Measurements from ENCODE around the gene CLBA1. TPM values are rescaled to one million over a fixed set of nuclear protein-coding genes. Genes with fewer than 3 reads are reported as not detected.
"Not testable (repeated sequence)": the region's sequence is repeated elsewhere in the genome, so short reads cannot be mapped to it uniquely, and the experiment has no call there.

CLBA1 gene
- total RNA-seq, 1 experiment from 2014 or later, result 14.8 TPM

DNA sequence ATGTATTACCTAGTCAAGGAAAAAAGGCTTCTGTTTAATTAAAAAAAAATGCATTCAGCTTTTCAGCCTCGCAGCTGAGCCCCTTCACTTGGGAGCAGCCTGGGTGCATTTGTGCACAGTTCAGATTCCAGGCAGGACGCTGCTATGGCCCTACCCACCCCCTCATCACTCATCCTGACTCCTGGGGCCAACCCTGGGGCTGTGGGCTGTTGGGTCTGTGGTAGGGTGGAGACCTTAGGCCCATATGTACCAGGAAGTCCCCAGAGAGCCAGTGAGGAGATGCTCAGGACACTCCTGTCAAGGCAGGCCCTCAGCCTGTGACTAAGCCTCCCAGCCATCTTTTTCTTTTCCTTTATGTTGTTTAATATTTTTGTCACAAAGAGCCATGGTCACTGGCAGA is 44.6 kb downstream of the CLBA1 start (continued):
- TF ChIP-seq, protein P1, sequence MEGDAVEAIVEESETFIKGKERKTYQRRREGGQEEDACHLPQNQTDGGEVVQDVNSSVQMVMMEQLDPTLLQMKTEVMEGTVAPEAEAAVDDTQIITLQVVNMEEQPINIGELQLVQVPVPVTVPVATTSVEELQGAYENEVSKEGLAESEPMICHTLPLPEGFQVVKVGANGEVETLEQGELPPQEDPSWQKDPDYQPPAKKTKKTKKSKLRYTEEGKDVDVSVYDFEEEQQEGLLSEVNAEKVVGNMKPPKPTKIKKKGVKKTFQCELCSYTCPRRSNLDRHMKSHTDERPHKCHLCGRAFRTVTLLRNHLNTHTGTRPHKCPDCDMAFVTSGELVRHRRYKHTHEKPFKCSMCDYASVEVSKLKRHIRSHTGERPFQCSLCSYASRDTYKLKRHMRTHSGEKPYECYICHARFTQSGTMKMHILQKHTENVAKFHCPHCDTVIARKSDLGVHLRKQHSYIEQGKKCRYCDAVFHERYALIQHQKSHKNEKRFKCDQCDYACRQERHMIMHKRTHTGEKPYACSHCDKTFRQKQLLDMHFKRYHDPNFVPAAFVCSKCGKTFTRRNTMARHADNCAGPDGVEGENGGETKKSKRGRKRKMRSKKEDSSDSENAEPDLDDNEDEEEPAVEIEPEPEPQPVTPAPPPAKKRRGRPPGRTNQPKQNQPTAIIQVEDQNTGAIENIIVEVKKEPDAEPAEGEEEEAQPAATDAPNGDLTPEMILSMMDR (IDR thresholded peaks at IDR 0.05 in 2 of 3, conservative IDR thresholded peaks at IDR 0.05 in 1 of 3; ENCODE audit: borderline replicate concordance in 1 of 3, insufficient read depth in 1 of 3, low read depth in 2 of 3, low read length in 2 of 3), result no peak

DNA sequence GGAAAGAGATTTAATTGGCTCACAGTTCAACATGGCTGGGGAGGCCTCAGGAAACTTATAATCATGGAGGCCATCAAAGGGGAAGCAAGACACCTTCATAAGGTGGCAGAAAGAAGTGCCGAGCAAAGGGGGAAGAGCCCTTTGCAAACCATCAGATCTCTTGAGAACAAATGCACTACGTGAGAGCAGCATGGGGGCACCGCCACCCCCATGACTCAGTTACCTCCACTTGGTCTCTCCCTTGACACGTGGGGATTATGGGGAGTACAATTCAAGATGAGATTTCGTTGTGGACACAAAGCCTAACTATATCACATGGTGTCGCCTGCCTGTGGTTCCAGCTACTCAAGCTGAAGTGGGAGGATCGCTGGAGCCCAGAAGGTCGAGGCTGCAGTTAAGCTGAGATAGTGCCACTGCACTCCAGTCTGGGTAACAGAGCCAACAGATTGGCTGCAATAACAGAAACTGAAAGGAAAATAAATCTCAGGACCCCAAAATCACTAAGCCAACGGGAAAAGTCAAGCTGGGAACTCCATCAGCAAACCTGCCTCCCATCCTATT is 45.3 kb downstream of the CLBA1 start:
- H3K4me2 ChIP-seq (ENCODE audit: low read length), result no peak overlapping the region
- H3K79me2 ChIP-seq (ENCODE audit: insufficient read depth, low read length), result no peaks in the 10 kb centered on the region
- DNase-seq (ENCODE audit: low read depth, low spot score), result no peak
- H3K9me2 ChIP-seq (ENCODE audit: insufficient read depth), result no peaks in the 10 kb centered on the region
- RAD21 ChIA-PET (ENCODE audit: low non-redundant PET in 1 of 2, low total read pairs in 2 of 2, uncharacterized antibody in 2 of 2, unreplicated experiment in 2 of 2), result no interaction called here
- H3K4me3 ChIP-seq (replicated peaks in 1 of 2; ENCODE audit: low read depth in 1 of 2, low read length in 2 of 2), result no peak overlapping the region
- POLR2A ChIA-PET, result interaction anchor here (0.6 kb wide), 1 partner anchor 953 kb away, joined by 3 read pairs; no protein-coding TSS in a partner anchor
- CTCF ChIA-PET, result interaction anchor here (2.2 kb wide), 1 partner anchor 15 kb away, joined by 6 read pairs; no protein-coding TSS in a partner anchor
- no peak overlapping the region for H2AFZ ChIP-seq (ENCODE audit: low read depth, low read length, poor library complexity, severe bottlenecking)
- TF ChIP-seq SIN3A (IDR thresholded peaks at IDR 0.05; ENCODE audit: low read depth), result no peak
- no peak for TF ChIP-seq FOSL1 (IDR thresholded peaks at IDR 0.05; ENCODE audit: low read depth)
- no peak for TF ChIP-seq POLR2A (IDR thresholded peaks at IDR 0.05; ENCODE audit: borderline replicate concordance, extremely low read depth, insufficient read depth, insufficient read length)
- TF ChIP-seq YY1 (IDR thresholded peaks at IDR 0.05; ENCODE audit: extremely low read depth, insufficient replicate concordance, low read depth, low read length), result no peak
- no peak for TF ChIP-seq JUND (IDR thresholded peaks at IDR 0.05)
- BruUV-seq (replicated peaks), result no TSS peak
- H3K9ac ChIP-seq (ENCODE audit: low read length), result no peak overlapping the region
- H3K27ac ChIP-seq (ENCODE audit: low read depth, low read length), result no peak overlapping the region
- peaks cover 0 to 16% of the 10 kb centered on the region in 2 experiments; a peak in 2 of 4 replicates for H3K4me1 ChIP-seq (ENCODE audit: control insufficient read depth in 1 of 2, insufficient read depth in 2 of 2, low read length in 2 of 2)
- no peaks in the 10 kb centered on the region for H4K20me1 ChIP-seq (ENCODE audit: insufficient read depth)
- intact Hi-C loops (cut with micrococcal nuclease), result no loop called here
- ATAC-seq, result no peak
- no peaks in the 10 kb centered on the region for H3K27me3 ChIP-seq (ENCODE audit: insufficient read depth, low read length)
- H3K9me3 ChIP-seq (ENCODE audit: control insufficient read depth in 1 of 2, insufficient read depth in 1 of 2, low read depth in 1 of 2, low read length in 2 of 2), result no peaks in the 10 kb centered on the region
- no peaks in the 10 kb centered on the region for H3K36me3 ChIP-seq (ENCODE audit: control insufficient read depth in 1 of 2, insufficient read depth in 2 of 2, low read length in 2 of 2)

DNA sequence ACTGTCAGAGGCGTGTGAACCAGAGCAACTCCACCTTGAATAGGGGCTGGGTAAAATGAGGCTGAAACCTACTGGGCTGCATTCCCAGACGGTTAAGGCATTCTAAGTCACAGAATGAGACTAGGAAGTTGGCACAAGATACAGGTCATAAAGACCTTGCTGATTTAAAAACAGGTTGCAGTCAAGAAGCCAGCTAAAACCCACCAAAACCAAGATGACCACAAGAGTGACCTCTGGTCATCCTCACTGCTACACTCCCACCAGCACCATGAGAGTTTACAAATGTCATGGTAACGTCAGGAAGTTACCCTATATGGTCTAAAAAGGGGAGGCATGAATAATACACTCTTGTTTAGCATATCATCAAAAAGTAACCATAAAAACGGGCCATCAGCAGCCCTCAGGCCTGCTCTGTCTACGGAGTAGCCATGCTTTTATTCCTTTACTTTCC is 46.9 kb downstream of the CLBA1 start:
- DNase-seq (ENCODE audit: low read depth, low spot score); H3K9me3 ChIP-seq (ENCODE audit: control insufficient read depth in 1 of 2, insufficient read depth in 1 of 2, low read depth in 1 of 2, low read length in 2 of 2); H3K27ac ChIP-seq (ENCODE audit: low read depth, low read length); H3K4me2 ChIP-seq (ENCODE audit: low read length); H3K9ac ChIP-seq (ENCODE audit: low read length); BruUV-seq (replicated peaks); H3K36me3 ChIP-seq (ENCODE audit: control insufficient read depth in 1 of 2, insufficient read depth in 2 of 2, low read length in 2 of 2); RAD21 ChIA-PET (ENCODE audit: low non-redundant PET in 1 of 2, low total read pairs in 2 of 2, uncharacterized antibody in 2 of 2, unreplicated experiment in 2 of 2); ATAC-seq; intact Hi-C loops (cut with micrococcal nuclease); H2AFZ ChIP-seq (ENCODE audit: low read depth, low read length, poor library complexity, severe bottlenecking); POLR2A ChIA-PET; H3K79me2 ChIP-seq (ENCODE audit: insufficient read depth, low read length); H3K27me3 ChIP-seq (ENCODE audit: insufficient read depth, low read length); H3K4me1 ChIP-seq (ENCODE audit: control insufficient read depth in 1 of 2, insufficient read depth in 2 of 2, low read length in 2 of 2); H3K4me3 ChIP-seq (replicated peaks in 1 of 2; ENCODE audit: low read depth in 1 of 2, low read length in 2 of 2); H3K9me2 ChIP-seq (ENCODE audit: insufficient read depth); H4K20me1 ChIP-seq (ENCODE audit: insufficient read depth): not testable (repeated sequence)
- CTCF ChIA-PET, result interaction anchor here (2.2 kb wide), 1 partner anchor 13 kb away, joined by 6 read pairs; no protein-coding TSS in a partner anchor

DNA sequence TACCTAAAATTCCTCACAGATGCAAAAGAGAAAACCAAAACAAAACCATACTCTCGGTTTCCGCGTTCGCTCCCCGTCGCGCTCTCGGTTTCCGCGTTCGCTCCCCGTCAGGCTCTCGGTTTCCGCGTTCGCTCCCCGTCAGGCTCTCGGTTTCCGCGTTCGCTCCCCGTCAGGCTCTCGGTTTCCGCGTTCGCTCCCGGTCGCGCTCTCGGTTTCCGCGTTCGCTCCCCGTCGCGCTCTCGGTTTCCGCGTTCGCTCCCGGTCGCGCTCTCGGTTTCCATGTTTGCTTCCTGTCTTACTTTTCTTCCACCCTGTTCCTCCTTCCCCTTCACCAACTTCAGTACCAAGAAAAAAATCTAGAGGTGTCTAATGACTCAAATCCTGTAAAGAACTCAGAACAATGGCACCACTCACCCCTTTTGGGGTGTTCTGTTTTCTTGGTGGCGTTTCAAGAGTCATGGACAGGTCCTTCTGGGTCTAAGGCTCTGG is 47.9 kb downstream of the CLBA1 start:
- H3K79me2 ChIP-seq (ENCODE audit: insufficient read depth, low read length); intact Hi-C loops (cut with micrococcal nuclease); H3K9ac ChIP-seq (ENCODE audit: low read length); H3K27ac ChIP-seq (ENCODE audit: low read depth, low read length); DNase-seq (ENCODE audit: low read depth, low spot score); H4K20me1 ChIP-seq (ENCODE audit: insufficient read depth); CTCF ChIA-PET; RAD21 ChIA-PET (ENCODE audit: low non-redundant PET in 1 of 2, low total read pairs in 2 of 2, uncharacterized antibody in 2 of 2, unreplicated experiment in 2 of 2); H3K36me3 ChIP-seq (ENCODE audit: control insufficient read depth in 1 of 2, insufficient read depth in 2 of 2, low read length in 2 of 2); H3K4me3 ChIP-seq (replicated peaks in 1 of 2; ENCODE audit: low read depth in 1 of 2, low read length in 2 of 2); H3K4me2 ChIP-seq (ENCODE audit: low read length); H2AFZ ChIP-seq (ENCODE audit: low read depth, low read length, poor library complexity, severe bottlenecking); POLR2A ChIA-PET; H3K27me3 ChIP-seq (ENCODE audit: insufficient read depth, low read length); H3K9me2 ChIP-seq (ENCODE audit: insufficient read depth); BruUV-seq (replicated peaks); H3K9me3 ChIP-seq (ENCODE audit: control insufficient read depth in 1 of 2, insufficient read depth in 1 of 2, low read depth in 1 of 2, low read length in 2 of 2); H3K4me1 ChIP-seq (ENCODE audit: control insufficient read depth in 1 of 2, insufficient read depth in 2 of 2, low read length in 2 of 2); ATAC-seq: not testable (repeated sequence)

Data from HCT116 (cell line).